ENCODE measurements around the gene RTN4R.
"Not testable (repeated sequence)": the region's sequence is repeated elsewhere in the genome, so short reads cannot be mapped to it uniquely, and the experiment has no call there.

RTN4R gene

DNA sequence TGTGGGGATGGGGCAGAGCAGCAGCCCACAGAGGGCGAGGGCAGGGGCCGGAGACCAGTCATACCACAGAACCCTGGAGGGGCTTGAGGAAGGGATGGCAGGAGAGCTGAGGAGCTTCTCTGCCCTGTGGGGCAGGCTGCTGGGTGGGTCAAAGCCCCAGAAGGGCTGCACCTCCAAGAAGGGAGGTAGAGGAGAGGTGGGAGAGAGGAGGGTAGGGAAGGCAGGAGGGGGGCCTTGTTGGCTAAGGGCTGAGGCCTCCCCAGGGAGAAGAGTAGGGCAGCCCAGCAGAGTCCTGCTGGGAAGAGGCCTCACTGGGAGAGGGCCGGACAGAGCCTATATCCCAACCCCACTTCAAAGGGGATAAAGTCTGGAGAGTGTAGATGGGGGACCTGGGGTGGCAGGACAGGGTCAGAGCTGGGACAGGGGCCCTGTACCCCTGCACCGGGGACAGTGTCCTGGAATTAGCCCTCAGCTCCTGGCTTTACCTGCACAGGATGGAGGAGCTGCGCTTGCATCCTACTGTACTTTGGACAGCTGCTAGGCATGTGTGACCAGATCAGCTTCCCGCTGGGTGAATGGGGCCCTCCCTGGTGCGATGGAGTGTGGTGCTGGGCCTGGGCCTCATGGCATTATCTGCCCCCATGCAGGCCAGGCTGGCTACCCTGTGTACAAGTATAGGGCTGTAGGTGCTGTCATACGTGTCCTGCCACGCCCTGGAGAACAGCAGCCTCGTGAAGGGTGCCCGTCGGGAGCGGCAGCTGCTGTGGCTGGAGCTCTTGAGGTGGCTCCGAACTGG, 44.5 kb upstream of the RTN4R start:
- TF ChIP-seq, protein P1, sequence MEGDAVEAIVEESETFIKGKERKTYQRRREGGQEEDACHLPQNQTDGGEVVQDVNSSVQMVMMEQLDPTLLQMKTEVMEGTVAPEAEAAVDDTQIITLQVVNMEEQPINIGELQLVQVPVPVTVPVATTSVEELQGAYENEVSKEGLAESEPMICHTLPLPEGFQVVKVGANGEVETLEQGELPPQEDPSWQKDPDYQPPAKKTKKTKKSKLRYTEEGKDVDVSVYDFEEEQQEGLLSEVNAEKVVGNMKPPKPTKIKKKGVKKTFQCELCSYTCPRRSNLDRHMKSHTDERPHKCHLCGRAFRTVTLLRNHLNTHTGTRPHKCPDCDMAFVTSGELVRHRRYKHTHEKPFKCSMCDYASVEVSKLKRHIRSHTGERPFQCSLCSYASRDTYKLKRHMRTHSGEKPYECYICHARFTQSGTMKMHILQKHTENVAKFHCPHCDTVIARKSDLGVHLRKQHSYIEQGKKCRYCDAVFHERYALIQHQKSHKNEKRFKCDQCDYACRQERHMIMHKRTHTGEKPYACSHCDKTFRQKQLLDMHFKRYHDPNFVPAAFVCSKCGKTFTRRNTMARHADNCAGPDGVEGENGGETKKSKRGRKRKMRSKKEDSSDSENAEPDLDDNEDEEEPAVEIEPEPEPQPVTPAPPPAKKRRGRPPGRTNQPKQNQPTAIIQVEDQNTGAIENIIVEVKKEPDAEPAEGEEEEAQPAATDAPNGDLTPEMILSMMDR (IDR thresholded peaks at IDR 0.05; ENCODE audit: low read depth, low read length, missing control alignments) = no peak
- DNase-seq (ENCODE audit: extremely low read depth, low read depth) = no peak
- no peak overlapping the region for H3K4me3 ChIP-seq (replicated peaks; ENCODE audit: low read depth, low read length)

DNA sequence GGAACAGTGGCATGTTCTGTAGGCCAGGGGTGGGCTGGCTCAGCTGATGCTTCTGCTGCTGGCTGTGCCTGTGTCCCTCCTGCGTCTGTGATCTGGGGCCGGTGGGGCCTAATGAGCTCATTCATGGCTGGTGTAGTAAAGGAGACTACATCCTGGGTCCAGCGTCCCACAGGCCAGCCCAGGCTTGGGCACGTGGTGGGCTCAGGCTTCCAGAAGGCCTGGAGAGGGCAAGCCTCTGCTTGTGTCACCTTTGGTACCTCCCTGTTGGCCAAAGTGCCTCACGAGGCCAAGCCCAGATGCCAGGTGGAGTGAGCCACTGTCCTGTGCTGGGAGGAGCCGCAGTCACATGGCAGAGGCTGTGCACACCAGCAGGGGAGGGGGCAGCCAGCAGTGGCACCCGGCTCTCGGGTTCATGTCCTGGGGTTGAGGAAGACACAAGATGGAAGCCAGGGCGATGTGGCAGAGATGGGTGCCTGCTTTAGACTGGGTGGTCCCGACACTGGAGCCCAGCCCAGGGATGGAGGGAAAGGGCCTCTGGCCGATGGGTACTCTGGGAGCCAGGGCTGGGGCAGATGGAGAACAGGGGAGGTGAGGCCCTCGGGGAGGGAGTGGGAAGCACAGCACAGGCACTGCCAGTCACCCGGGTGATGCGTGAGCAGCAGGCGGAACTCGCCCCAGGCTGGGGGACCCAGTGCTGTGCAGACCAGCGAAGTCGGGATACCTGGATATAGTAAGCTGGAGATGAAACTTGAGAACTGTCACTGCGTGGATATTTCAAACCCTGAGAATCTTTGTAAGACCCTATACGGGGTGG, 43.3 kb upstream of the RTN4R start:
- DNase-seq (ENCODE audit: extremely low read depth, low read depth) = not testable (repeated sequence)

DNA sequence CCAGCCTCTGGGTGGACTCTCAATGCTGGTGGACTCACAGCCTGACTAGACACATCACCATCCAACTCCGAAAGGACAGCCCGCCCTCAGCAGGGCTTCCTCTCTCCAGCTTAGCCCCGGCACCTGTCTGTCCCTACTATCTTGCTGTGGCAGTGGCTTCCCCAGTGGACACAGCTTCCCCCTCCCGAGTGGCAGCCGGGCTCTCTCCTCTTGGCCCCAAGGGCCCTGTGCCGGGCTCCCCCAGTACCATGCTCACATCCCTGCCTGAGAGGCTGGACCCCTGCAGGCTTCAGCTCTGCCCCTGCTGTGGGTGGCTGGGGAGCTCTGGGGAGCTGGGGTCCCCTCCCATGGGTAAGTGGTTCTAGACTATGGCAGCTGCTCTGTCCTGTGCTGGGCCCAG, 42.7 kb upstream of the RTN4R start:
- not testable (repeated sequence) for DNase-seq (ENCODE audit: extremely low read depth, low read depth); H3K4me3 ChIP-seq (replicated peaks; ENCODE audit: low read depth, low read length)

More for the DNA sequence above, 43.3 kb upstream of the RTN4R start:
- not testable (repeated sequence) for H3K4me3 ChIP-seq (replicated peaks; ENCODE audit: low read depth, low read length)

DNA sequence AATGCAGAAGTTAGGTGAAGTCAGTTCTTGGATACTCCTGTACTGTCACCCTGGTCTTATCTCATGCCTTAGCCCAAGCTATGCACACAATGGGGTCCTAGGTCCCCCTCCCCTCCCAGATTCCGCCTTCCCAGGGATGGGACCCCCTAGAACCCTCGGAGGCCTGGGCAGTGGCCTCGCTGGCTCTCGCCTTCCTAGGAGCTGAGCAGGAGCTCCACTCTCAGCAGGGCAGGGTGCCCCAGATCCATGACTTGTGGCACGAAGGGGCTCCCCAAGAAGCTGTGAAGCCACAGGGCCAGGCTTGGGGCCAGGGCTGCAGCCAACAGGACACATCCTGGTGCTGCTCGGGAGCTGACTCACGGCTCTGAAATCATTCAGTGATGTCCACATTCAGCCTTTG, 42.1 kb upstream of the RTN4R start:
- not testable (repeated sequence) for DNase-seq (ENCODE audit: extremely low read depth, low read depth); H3K4me3 ChIP-seq (replicated peaks; ENCODE audit: low read depth, low read length)

DNA sequence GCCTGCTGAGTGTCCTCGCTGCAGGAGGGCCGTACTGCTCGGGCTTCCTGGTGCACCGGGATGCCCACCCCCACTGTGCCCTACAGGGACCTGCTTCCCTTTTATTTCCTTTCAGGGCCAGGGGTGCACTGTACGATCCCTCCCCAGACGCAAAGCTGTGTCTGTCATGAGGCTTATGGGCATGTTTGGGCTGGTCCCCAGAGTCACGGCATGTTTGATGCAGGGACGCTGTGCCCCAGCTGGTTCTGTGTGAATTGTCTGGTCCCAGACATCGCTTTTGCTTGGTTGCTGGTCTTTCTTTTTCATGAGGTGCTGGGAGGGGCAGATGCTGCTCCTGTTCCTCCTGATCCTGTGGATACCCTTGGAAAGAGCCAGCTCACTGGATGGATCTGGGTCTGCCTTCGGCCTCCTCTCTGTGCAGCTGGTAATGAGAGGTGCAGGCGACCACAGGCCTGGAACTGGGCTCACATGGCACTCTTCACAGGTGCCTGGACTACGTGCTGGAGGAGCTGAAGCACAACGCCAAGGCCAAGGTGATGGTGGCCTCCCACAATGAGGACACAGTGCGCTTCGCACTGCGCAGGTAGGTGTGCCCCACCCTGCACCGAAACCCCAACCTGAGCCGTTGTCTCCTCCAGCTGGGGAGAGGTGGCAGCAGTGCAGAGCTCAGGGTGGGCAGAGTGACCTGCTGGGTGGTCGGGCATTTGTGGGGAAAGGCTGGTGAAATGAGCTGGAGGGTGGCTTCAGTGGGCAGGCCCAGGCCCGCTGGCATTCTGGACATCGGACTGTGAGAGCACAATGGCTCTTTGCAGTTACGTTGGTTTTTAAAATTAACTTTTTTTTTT, 40.9 kb upstream of the RTN4R start:
- not testable (repeated sequence) for H3K4me3 ChIP-seq (replicated peaks; ENCODE audit: low read depth, low read length); DNase-seq (ENCODE audit: extremely low read depth, low read depth)

DNA sequence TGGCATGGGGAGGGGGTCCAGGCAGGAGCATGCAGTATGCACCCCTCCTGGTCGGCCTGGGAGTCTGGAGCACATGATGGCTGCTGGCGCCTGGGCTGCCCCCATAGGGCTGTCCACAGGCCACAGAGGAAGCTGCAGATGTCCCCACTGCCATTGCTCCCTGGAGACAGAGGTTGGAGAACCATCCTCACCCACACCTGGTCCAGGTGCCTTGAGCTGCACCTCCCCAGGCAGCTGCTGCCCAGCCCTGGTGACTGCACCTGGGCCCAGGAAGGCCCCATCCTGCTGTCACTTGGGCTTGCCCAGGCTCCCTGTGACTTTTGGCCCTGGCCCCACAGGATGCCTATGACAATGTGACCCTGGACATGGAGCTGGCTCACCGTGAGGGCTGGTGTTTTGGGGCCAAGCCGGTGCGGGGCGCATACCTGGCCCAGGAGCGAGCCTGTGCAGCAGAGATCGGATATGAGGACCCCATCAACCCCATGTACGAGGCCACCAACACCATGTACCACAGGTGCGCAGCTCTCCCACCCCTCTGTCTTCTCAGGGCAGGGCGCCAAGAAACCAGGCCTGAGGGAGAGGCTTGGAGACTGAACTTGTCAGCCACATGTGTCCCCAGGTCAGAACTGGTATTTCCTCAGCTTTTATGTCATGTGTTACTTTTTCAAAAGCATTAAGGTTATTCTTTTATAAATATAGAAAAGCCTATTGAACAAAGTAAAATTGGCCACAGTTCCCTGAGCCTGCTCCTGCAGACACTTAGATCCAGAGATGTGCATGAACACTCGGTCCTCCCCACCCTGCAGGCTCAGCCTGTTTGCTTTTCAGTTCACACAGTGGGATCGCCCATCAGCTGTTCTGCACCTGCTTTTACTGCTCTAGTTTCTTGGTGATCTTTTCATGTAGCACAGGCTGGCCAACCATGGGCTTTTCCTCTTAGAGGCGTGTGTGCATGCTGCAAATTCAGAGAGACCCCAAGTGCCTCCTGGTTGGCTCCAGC, 39.6 kb upstream of the RTN4R start:
- DNase-seq (ENCODE audit: extremely low read depth, low read depth); H3K4me3 ChIP-seq (replicated peaks; ENCODE audit: low read depth, low read length): not testable (repeated sequence)

DNA sequence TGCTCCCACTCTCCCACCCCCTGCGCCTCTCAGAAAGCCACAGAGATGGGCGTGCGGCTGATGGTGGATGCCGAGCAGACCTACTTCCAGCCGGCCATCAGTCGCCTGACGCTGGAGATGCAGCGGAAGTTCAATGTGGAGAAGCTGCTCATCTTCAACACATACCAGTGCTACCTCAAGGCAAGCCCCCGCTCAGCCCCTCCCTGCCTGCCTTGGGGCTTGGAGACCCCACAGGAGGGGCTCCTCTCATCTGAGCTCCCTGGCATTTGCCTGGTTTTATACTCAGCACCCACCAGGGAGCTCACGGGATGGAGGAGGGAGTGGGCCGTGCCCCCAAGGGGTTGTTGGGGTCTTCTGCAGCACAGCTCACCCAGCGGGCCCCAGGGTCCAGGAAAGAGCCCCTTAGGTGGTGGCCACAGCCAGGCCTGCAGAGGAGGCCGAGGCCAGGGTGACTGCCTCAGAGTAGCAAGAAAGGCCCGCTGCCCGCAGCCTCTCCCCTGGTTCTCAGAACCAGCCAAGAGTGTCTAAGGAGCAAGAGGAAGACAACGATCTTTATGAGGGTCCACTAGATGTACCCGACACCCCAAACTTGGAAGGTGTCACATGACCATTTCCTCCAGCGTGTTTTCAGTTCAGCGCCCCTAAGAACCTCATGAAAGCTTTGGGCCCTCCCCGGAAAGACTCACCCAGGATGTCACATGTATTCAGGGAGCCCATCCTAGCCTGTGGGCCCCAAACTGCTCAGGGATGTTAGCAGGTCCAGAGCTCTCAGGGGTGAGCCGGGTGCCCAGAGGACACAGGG, 38.7 kb upstream of the RTN4R start:
- H3K4me3 ChIP-seq (replicated peaks; ENCODE audit: low read depth, low read length); DNase-seq (ENCODE audit: extremely low read depth, low read depth): not testable (repeated sequence)

DNA sequence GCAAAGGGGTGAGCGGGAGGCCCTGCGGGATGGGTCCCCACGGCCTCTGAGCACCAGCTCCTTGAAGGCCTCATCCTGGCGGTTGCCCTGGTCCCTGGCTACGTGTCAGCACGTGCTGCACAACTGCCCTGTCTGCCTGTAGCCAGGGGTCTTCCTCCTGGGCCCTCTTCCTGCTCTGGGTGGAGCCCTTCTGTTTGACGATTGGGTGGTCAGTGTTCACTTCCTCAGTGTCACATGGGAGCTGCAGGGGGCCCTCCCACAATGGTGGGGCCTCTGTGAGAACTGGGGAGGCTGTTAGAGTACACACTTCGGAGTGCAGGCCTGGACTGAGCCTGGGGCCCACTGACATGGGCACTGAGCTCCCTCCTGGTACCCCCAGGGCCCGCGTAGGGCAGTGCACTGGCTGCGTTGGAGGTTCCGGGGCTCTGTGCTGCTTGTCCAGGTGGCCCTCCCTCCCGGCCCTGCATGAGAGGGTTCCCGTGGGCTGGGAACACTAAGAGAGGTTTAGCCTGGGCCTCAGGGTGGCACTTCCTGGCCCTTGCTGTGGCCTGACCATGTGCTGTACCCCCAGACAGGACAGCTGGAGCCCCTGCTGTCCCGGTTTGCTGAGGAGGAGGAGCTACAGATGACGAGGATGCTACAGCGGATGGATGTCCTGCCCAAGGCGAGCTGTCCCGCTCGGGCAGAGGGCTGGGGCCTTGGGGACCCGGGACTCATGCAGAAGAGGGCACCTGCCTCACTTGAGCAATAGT, 38.0 kb upstream of the RTN4R start:
- TF ChIP-seq, protein P1 (IDR thresholded peaks at IDR 0.05; ENCODE audit: low read depth, low read length, missing control alignments) = no peak
- no peak for DNase-seq (ENCODE audit: extremely low read depth, low read depth)
- H3K4me3 ChIP-seq (replicated peaks; ENCODE audit: low read depth, low read length) = no peak overlapping the region

DNA sequence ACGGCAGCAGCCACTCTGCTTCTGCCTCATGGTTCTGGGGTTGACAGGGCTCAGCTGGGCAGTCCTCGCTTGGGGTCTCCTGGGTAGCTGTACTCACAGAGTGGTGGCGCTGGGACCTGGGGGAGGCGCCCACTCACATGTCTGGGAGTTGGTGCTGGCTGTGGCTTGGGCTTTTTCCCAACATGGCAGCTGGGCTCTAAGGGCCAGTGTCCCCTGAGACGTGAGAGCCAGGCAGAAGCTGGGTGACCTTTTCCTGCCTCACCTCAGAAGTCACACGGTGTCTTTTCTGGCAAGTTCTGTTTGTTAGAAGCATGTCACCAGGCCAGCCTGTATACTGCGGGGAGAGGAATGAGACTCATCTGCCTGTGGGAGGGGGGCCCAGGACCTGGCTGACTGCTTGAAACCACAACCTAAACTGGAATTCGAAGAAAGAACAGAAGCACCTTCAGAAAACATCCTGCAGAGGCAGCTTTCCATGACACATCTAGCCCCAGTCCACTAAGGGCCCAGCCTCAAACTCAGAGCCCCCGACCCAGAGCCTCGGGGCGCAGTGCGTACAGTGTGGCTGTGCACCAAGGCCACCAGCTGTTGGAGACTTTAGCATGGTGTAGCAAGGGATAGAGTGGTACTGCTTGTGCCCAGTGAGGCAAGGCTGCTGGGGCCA, 37.2 kb upstream of the RTN4R start:
- not testable (repeated sequence) for DNase-seq (ENCODE audit: extremely low read depth, low read depth); H3K4me3 ChIP-seq (replicated peaks; ENCODE audit: low read depth, low read length)
